GM12865 (cell line): Measurements from ENCODE around the gene SRRM4.
A peak's percentile ranks its signal among the peaks of the same experiment; 100 is the strongest.

Experiments used
- DNase-seq: peaks from one replicate; pipeline ENCODE4 v3.0.0; 2010; ENCODE audit warnings: low read depth
- H3K4me3 ChIP-seq: 2 replicates; pipeline ENCODE4 v1.5.1; 2011; ENCODE audit warnings: mild to moderate bottlenecking, low read depth, low read length, control low read depth
- CTCF ChIP-seq: IDR thresholded peaks from 2 replicates; pipeline ENCODE4 v1.5.1; 2011; ENCODE audit warnings: low read length, control low read depth, low read depth, inconsistent platforms; ENCODE audit not compliant: insufficient read depth; ENCODE audit errors: missing control alignments

The SRRM4 gene

GRCh38 chr12:119060847-119061796 lies 79.8 kb downstream of the SRRM4 start:
- no peak overlapping the region for H3K4me3 ChIP-seq
- peak; percentile 49 for DNase-seq
- no peak for TF ChIP-seq CTCF

GRCh38 chr12:119068129-119068856 lies 87.0 kb downstream of the SRRM4 start:
- no peak overlapping the region for H3K4me3 ChIP-seq
- DNase-seq: no peak
- no peak for TF ChIP-seq CTCF

GRCh38 chr12:119069147-119069642 lies 87.9 kb downstream of the SRRM4 start:
- no peak overlapping the region for H3K4me3 ChIP-seq
- no peak for TF ChIP-seq CTCF
- DNase-seq: no peak

- H3K4me3 ChIP-seq: no peak overlapping the region
- TF ChIP-seq CTCF: no peak
- DNase-seq: no peak
Measured at GRCh38 chr12:119071176-119071575, 89.8 kb downstream of the SRRM4 start.

GRCh38 chr12:119071638-119072231 lies 90.4 kb downstream of the SRRM4 start:
- no peak overlapping the region for H3K4me3 ChIP-seq
- TF ChIP-seq CTCF: no peak
- DNase-seq: no peak

GRCh38 chr12:119072440-119072839 lies 91.1 kb downstream of the SRRM4 start:
- no peak for TF ChIP-seq CTCF
- no peak overlapping the region for H3K4me3 ChIP-seq
- no peak for DNase-seq
